NCI-H69 (cell line): ENCODE results near the gene LTBP2.

ENCODE experiments used
- DNase-seq: peaks from one replicate; lab custom pipeline; 2025; lab: John Stamatoyannopoulos, UW

The LTBP2 gene

GRCh38 chr14:74591394-74591793 is 20.6 kb downstream of the LTBP2 start:
- DNase-seq, result no peak

- no peak for DNase-seq
Observed at GRCh38 chr14:74589291-74589879, 22.7 kb downstream of the LTBP2 start.

DNA sequence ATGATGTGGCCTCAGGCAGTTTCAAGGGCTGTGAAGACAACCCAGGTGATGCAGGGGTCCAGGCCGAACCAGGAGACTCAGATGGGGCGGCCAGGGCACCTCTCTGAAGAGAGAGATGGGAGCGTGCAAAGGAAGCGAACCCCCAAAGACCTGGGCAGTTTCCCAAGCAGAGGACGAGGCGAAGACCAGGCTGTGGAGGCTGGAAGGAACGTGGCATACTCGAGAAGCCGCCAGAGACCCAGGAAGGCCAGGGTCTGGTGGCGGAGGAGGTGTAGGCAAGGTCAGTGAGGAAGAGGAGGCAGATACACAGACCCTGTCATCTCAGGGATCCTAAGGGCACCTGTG is 24.7 kb downstream of the LTBP2 start:
- DNase-seq, result no peak

DNA sequence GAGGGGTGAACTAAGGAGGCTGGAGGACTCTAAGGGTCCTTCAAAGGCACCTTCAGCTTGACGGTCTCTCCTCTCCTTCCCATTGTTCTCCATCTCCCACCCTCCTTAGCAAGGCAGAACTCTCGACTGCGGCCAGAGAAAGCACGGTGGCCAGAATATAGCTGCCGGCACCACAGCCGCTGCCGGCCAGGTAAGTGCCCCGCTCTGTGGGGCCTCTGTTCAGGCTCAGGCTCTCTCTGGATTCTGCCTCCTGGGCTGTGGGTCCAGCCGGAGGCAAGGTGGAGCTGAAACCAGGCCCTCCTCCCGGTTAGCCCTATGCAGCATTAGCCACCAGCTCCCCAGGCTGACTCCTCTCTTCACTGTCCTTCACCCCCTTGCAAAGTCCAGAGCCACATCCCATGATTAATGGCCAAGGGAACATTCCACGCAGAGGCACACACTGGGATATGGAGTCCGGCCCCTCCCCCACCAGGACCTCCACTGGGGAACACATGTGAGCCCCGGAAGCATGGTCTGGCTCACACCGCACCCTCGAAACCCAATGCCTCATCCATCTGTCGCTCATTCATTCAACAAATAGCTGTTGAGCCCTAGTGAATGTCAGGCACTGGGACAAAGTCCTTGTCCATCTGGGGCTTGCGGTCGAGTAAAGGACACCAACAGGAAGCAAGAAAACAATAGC is 25.2 kb downstream of the LTBP2 start:
- peak; percentile 33 for DNase-seq

- no peak for DNase-seq
Observed at GRCh38 chr14:74585406-74586335, 26.4 kb downstream of the LTBP2 start.

DNA sequence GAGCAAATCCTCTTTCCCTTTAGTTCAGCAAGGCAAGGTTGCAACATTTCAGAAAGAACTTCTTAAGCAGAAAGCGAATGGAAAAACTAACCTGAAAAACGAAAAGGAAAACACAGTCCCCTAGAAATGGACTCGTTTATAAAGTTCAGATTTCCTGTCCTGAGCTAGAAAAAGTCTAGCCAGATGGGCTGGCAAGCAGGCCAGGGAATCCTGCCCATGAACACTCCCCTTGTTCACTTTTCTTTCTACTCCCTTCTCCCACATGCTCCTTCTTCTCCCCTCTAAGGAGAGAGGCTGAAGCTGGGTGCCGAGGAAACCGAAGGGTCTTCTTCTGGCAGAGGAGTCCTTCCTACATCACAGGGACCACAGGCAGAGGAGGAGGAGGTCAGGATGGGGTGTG is 27.1 kb downstream of the LTBP2 start:
- DNase-seq, result no peak

- DNase-seq, result no peak
Observed at GRCh38 chr14:74583689-74584434, 28.2 kb downstream of the LTBP2 start.

DNA sequence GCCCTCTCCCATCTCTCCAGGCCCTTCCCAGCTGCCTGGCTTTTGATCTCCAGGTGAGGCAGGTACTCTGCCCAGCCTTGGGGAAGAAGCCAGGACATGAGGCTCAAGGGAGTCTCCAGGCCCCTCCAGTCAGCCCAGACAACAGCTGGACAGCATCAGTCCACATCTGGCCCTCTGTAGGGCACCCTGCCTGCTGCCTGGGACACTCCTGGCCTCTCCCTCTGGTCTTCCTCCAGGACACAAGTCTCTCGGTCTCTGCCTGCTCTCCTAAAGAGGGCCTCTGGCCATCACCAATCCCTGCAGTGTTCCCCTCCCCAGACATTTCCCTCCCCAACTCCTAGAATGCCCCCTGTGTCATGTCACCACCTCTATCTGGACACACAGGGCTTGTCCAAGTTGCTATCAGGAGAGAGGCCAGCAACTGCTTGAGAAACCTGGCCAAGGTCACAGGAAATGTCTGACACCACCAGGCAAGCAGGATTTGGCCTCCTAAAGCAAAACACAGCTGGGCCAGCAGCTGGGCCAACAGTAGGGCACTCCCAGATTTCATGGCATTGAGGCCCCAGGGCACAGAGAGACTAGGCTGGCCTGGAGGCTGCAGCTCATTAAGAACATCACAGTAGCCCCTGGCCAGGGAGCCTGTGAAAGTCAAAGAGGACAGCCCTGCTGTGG is 29.0 kb downstream of the LTBP2 start:
- peak; percentile 21 for DNase-seq

- DNase-seq, result no peak
Observed at GRCh38 chr14:74580275-74580672, 31.8 kb downstream of the LTBP2 start.

DNA sequence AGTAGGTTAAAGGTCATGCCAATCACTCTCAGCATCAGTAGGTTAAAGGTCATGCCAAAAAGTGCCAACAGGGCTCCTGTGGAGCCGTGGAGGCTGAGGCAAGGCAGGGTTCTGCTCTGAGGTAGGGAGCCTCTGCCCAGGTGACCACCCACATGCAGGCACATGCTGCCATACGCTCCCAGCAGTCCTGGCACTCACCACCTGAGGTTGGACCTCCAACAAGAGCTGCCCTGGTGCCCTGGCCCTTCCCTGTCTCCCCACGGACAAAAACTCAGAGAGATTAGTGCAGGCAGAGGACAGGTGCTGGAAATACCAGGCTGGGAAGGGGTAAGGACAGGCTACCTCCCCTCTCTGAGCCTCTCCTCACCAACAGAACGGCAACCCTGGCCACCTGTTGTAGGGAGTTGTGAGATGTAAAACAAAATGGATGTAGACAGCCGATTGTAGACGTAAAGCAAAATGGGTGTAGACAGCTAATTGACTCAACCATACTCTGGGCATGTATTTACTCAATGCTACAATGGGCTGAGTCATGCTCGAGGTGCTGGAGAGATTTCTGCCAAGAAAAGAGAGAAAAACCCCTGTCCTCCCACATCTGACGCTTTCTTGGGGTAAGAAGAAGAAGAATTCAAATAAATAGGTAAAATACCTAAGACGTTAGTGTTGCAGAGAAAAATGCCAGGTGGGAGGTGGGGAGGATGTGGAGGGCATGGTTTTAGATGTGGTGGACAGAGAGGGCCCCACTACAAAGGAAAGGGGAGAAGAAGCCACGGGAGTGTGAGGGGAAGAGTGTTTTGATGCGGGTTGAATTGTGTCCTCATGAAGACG is 32.4 kb downstream of the LTBP2 start:
- DNase-seq, result no peak

- DNase-seq, result no peak
Observed at GRCh38 chr14:74578479-74578878, 33.6 kb downstream of the LTBP2 start.

- no peak for DNase-seq
Observed at GRCh38 chr14:74577948-74578275, 34.1 kb downstream of the LTBP2 start.

DNA sequence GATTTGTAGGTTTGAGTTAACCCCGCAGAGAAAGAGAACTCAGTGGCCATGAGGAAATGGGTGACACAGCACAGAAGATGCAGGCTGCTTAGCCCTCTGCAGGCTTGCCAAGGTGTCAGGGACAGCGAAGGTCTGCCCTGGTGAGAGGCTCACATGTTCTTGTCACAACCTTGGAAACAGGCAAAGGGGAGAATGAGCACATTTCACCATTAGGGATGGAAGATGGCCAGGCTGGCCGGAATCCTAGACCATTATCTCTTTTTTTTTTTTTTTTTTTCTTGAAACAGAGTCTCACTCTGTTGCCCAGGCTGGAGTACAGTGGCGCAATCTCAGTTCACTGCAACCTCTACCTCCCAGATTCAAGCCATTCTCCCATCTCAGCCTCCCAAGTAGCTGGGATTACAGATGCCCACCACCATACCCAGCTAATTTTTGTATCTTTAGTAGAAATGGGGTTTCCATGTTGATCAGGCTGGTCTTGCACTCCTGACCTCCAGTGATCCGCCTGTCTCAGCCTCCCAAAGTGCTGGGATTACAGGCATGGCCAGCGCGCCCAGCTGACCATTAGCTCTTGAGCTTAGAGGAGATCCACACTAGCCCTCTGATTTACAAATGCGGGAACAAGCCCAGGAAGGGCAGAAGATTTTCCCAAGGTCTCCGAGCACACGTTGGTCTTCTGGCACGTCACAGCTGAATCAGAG is 34.6 kb downstream of the LTBP2 start:
- no peak for DNase-seq

- DNase-seq, result no peak
Observed at GRCh38 chr14:74575936-74576335, 36.1 kb downstream of the LTBP2 start.

GRCh38 chr14:74575507-74575906 is 36.5 kb downstream of the LTBP2 start:
- no peak for DNase-seq

GRCh38 chr14:74574706-74575105 is 37.3 kb downstream of the LTBP2 start:
- peak; percentile 34 for DNase-seq

GRCh38 chr14:74574090-74574433 is 38.0 kb downstream of the LTBP2 start:
- DNase-seq, result no peak

- DNase-seq, result no peak
Observed at GRCh38 chr14:74573421-74574089, 38.5 kb downstream of the LTBP2 start.

GRCh38 chr14:74572726-74573301 is 39.2 kb downstream of the LTBP2 start:
- DNase-seq, result peak; percentile 25
